NT2/D1 (cell line): ENCODE measurements around the gene HEPACAM.

ENCODE experiments used
- SUZ12 ChIP-seq: IDR thresholded peaks from 2 replicates; pipeline ENCODE4 v1.6.1; 2011; ENCODE audit not compliant: insufficient read length, insufficient read depth; ENCODE audit errors: extremely low read depth
- YY1 ChIP-seq: IDR thresholded peaks from 2 replicates; pipeline ENCODE4 v1.6.1; 2011; ENCODE audit not compliant: insufficient read length, insufficient read depth
- ZNF274 ChIP-seq: IDR thresholded peaks from 2 replicates; pipeline ENCODE4 v1.6.1; 2011; ENCODE audit warnings: mild to moderate bottlenecking, low read depth, low read length

GRCh38 chr11:124916370-124916710 is 19.5 kb downstream of the HEPACAM start:
- TF ChIP-seq YY1 (no peak), SUZ12 (no peak), ZNF274 (no peak)
